Measurements from ENCODE around the gene PGLYRP2. TPM values are rescaled to one million over a fixed set of nuclear protein-coding genes. Genes with fewer than 3 reads are reported as not detected.

Gene PGLYRP2
- total RNA-seq, 2 donors from 2014 or later: not detected

DNA sequence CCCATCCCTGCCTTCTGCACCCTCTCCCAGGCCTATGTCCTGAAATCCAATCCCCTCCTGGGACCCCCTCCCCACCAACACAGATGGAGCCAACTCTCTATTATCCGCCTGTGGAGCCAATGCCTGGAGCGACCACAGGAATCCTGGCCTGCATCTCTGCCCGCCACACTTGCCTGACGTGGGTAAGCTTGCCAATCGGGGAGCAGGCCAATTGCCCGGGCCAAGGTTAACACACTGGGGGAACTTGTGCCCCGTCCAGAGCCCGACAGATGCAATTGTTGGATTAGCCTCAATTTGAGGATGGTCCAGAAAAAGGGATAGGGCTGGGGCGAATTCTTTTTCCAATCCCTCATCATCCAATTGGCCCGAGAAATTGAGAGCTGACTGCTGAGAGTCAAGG is 35.5 kb downstream of the PGLYRP2 start:
- WGBS, 2 experiments (ENCODE audit: insufficient coverage in 1 of 2, insufficient read length in 1 of 2): 88 to 98% methylated on average over 8 to 10 of the region's 10 CpGs
- Histone ChIP-seq H3K9me3 (ENCODE audit: control insufficient read depth, low read length) (no peaks in the 10 kb centered on the region), H3K36me3 (ENCODE audit: control insufficient read depth, insufficient read depth, low read length) (no peaks in the 10 kb centered on the region), H3K4me3 (ENCODE audit: low read length) (no peak overlapping the region), H3K27ac (ENCODE audit: low read depth, low read length) (no peak overlapping the region), H3K4me1 (ENCODE audit: control insufficient read depth, insufficient read depth, low read length) (no peaks in the 10 kb centered on the region), H3K27me3 (ENCODE audit: control insufficient read depth, insufficient read depth, low read length, poor library complexity, severe bottlenecking) (no peaks in the 10 kb centered on the region), H3K9ac (ENCODE audit: extremely low read depth, low read length, poor library complexity, severe bottlenecking) (no peak overlapping the region)
- peaks cover 4% of the 10 kb centered on the region for H3K36me3 Mint-ChIP-seq (ENCODE audit: low read depth)
- H3K27ac Mint-ChIP-seq: no peak overlapping the region
- no peak for DNase-seq
- H3K4me3 Mint-ChIP-seq: no peak overlapping the region
- no peaks in the 10 kb centered on the region for H3K27me3 Mint-ChIP-seq (ENCODE audit: insufficient read depth)
- H3K9me3 Mint-ChIP-seq: no peaks in the 10 kb centered on the region
- TF ChIP-seq, protein P1, sequence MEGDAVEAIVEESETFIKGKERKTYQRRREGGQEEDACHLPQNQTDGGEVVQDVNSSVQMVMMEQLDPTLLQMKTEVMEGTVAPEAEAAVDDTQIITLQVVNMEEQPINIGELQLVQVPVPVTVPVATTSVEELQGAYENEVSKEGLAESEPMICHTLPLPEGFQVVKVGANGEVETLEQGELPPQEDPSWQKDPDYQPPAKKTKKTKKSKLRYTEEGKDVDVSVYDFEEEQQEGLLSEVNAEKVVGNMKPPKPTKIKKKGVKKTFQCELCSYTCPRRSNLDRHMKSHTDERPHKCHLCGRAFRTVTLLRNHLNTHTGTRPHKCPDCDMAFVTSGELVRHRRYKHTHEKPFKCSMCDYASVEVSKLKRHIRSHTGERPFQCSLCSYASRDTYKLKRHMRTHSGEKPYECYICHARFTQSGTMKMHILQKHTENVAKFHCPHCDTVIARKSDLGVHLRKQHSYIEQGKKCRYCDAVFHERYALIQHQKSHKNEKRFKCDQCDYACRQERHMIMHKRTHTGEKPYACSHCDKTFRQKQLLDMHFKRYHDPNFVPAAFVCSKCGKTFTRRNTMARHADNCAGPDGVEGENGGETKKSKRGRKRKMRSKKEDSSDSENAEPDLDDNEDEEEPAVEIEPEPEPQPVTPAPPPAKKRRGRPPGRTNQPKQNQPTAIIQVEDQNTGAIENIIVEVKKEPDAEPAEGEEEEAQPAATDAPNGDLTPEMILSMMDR (conservative IDR thresholded peaks at IDR 0.05): no peak
- no peaks in the 10 kb centered on the region for H3K4me1 Mint-ChIP-seq

DNA sequence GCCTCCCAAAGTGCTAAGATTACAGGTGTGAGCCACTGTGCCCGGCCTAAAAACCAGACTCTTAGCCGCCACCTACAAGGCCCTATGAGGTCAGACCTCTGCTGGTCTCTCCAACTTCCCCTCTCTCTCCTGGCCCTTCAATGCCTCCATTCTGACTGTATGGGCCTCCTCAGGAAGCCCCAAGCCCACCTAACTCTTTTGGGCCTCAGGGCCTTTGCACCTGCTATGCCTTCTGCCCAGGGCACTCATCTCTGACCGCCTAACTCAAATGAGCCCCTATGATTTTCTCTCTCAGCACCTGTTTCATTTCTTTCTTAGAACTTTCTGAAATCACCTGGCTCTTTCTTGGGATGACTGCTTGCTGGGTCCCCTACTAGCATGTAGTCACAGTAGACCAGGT is 36.0 kb downstream of the PGLYRP2 start:
- no peak overlapping the region for H3K9ac ChIP-seq (ENCODE audit: extremely low read depth, low read length, poor library complexity, severe bottlenecking)
- Mint-ChIP-seq H3K4me3 (no peak overlapping the region), H3K4me1 (no peaks in the 10 kb centered on the region), H3K27me3 (ENCODE audit: insufficient read depth) (no peaks in the 10 kb centered on the region), H3K27ac (no peak overlapping the region), H3K9me3 (no peaks in the 10 kb centered on the region), H3K36me3 (ENCODE audit: low read depth) (peaks cover 4% of the 10 kb centered on the region)
- no peaks in the 10 kb centered on the region for H3K9me3 ChIP-seq (ENCODE audit: control insufficient read depth, low read length)
- WGBS, 2 experiments (ENCODE audit: insufficient coverage in 1 of 2, insufficient read length in 1 of 2): 91 to 95% methylated on average over 3 of the region's 3 CpGs
- no peaks in the 10 kb centered on the region for H3K4me1 ChIP-seq (ENCODE audit: control insufficient read depth, insufficient read depth, low read length)
- H3K27me3 ChIP-seq (ENCODE audit: control insufficient read depth, insufficient read depth, low read length, poor library complexity, severe bottlenecking): no peaks in the 10 kb centered on the region
- H3K36me3 ChIP-seq (ENCODE audit: control insufficient read depth, insufficient read depth, low read length): no peaks in the 10 kb centered on the region
- TF ChIP-seq, protein P1 (conservative IDR thresholded peaks at IDR 0.05): no peak
- no peak overlapping the region for H3K4me3 ChIP-seq (ENCODE audit: low read length)
- DNase-seq: no peak
- H3K27ac ChIP-seq (ENCODE audit: low read depth, low read length): no peak overlapping the region

DNA sequence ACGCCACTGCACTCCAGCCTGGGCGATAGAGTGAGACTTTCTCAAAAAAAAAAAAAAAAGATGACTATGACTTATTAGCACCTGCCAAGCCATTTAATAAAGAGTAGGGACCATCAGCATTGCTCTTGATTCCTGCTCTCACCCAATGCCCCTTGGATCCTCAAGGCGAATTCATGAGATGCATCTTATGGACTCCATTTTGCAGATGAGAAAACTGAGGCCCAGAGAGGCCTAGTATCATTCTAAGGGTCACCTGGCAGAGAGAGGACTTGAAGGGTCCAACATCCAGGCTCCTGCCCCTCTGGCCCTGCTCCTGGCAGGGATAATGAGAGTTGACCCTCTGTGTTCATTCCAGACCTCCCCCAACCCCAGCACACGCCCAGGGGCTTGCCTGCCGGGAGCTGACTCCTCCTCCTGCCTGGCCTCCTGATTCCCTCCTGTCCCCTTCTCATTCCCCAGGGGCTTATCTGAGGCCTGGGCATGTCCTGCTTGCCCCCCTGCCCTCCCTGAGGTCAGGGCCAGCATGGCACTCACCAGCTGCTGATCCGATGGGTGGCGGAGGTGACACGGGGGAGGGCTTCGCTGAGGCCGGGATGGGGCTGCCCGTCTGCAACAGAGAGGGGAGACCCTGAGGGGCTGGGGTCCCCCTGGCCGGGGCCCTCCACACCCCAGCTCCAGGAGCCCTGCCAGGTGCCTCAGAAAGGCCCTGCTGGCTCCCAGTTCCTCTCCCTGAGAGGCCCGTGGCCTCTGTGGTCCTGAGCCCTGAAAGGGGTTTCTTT is 37.0 kb downstream of the PGLYRP2 start:
- no peak overlapping the region for H3K4me3 ChIP-seq (ENCODE audit: low read length)
- H3K4me1 Mint-ChIP-seq: no peaks in the 10 kb centered on the region
- 86 to 91% methylated on average over 10 to 13 of the region's 13 CpGs for WGBS, 2 experiments (ENCODE audit: insufficient coverage in 1 of 2, insufficient read length in 1 of 2)
- H3K4me1 ChIP-seq (ENCODE audit: control insufficient read depth, insufficient read depth, low read length): no peaks in the 10 kb centered on the region
- no peaks in the 10 kb centered on the region for H3K9me3 Mint-ChIP-seq
- TF ChIP-seq, protein P1 (conservative IDR thresholded peaks at IDR 0.05): no peak
- H3K27me3 Mint-ChIP-seq (ENCODE audit: insufficient read depth): no peaks in the 10 kb centered on the region
- no peak overlapping the region for H3K4me3 Mint-ChIP-seq
- H3K27me3 ChIP-seq (ENCODE audit: control insufficient read depth, insufficient read depth, low read length, poor library complexity, severe bottlenecking): no peaks in the 10 kb centered on the region
- H3K9ac ChIP-seq (ENCODE audit: extremely low read depth, low read length, poor library complexity, severe bottlenecking): no peak overlapping the region
- H3K36me3 ChIP-seq (ENCODE audit: control insufficient read depth, insufficient read depth, low read length): no peaks in the 10 kb centered on the region
- DNase-seq: no peak
- no peak overlapping the region for H3K27ac Mint-ChIP-seq
- peaks cover under 1% of the 10 kb centered on the region for H3K36me3 Mint-ChIP-seq (ENCODE audit: low read depth)
- H3K27ac ChIP-seq (ENCODE audit: low read depth, low read length): no peak overlapping the region
- H3K9me3 ChIP-seq (ENCODE audit: control insufficient read depth, low read length): no peaks in the 10 kb centered on the region
